ENCODE data around the gene DEPDC4.

- TF ChIP-seq CTCF (IDR thresholded peaks at IDR 0.05) (no peak), POLR2A (IDR thresholded peaks at IDR 0.05) (no peak)
These were observed 41.4 kb downstream of the DEPDC4 start for GRCh38 chr12:100225491-100225890.
